Measurements from ENCODE around the gene DCHS2. TPM values are rescaled to one million over a fixed set of nuclear protein-coding genes. Genes with fewer than 3 reads are reported as not detected.

The DCHS2 gene
- total RNA-seq, 4 donors from 2014 or later, result under 0.01 TPM; not detected in 3

DNA sequence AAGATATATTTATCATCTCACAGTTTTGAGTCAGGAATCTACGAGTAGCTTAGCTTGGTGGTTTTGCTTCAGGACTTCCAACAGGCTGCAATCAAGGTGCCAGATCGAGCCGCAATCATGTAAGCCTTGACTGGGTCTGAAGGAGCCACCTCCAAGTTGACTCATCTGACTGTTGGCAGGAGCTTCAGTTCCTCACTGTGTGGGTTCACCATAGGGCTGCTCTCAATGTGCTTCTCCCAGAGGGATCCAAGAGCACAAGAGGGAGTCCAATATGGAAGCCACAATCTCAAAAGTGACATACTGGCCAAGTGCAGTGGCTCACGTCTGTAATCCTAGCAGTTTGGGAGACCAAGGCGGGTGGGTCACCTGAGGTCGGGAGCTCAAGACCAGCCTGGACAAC is 26.5 kb downstream of the DCHS2 start:
- TF ChIP-seq EP300 (IDR thresholded peaks at IDR 0.05), result no peak
- no peak for TF ChIP-seq POLR2A (IDR thresholded peaks at IDR 0.05)
- H3K4me3 ChIP-seq, result no peak overlapping the region
- H3K36me3 ChIP-seq, result no peaks in the 10 kb centered on the region
- DNase-seq (ENCODE audit: low spot score in 2 of 2), result no peak
- no peaks in the 10 kb centered on the region for H3K4me1 ChIP-seq
- no peaks in the 10 kb centered on the region for H3K27me3 ChIP-seq
- WGBS, 2 donors, result 83 to 90% methylated on average over 6 of the region's 6 CpGs
- H3K9me3 ChIP-seq, result no peaks in the 10 kb centered on the region
- no peak overlapping the region for H3K27ac ChIP-seq

DNA sequence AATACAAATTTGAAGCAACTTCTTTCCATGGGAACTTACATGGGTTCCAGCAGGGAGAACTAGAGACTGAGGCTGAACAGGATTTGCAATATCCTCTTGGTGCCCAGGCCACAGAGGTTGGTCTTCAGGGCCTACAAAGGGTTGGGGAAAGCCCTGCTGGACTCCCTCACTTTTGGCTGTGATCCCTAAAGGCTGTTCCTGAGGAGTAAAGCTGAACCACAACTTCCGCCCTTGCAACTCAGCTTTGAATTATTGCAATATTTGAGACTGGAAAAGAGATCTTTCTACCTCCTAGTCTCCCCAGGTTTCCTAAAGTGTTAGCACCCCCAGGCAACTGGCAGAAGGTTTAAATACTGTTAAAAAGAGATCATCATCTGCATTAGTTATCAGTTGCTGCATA is 26.9 kb downstream of the DCHS2 start:
- 73 to 81% methylated on average over 1 of the region's 1 CpG for WGBS, 2 donors
- no peaks in the 10 kb centered on the region for H3K9me3 ChIP-seq

DNA sequence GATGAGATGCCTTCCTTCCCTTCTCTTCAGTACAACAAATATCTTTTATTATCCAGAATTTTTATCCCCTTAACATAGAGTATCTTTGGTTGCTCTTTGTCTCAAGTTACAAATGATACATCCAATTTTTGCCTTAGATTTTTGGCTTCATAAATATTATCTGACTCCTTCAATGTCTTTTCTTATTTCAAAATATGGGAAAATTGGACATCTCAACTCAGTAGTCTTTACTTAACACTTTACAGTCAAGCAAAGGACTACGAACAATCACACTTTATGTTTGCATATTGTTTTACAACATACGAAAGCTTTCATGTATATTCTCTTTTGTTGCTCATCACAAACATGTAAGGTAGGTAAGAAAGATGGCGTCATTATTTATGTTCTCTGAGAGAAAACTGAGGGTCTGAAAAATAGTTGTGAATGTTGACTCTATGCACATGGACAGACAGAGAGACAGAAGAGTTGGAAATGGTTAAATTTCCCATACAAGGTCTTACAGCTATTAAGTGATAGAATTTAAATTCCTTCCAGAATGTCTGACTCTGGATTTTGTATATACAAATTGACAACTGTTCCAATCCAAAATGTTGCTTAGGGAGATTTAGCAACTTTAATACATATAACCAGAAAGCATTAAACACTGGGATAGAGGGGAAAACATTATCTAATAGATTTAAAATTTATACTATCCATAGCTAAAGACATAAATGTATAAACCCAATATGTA is 29.4 kb downstream of the DCHS2 start:
- Histone ChIP-seq H3K9me3 (no peaks in the 10 kb centered on the region), H3K36me3 (no peaks in the 10 kb centered on the region), H3K4me1 (no peaks in the 10 kb centered on the region)

More for the DNA sequence above, 26.9 kb downstream of the DCHS2 start:
- H3K4me3 ChIP-seq, result no peak overlapping the region
- H3K4me1 ChIP-seq, result no peaks in the 10 kb centered on the region
- H3K36me3 ChIP-seq, result no peaks in the 10 kb centered on the region
- no peaks in the 10 kb centered on the region for H3K27me3 ChIP-seq
- DNase-seq (ENCODE audit: low spot score in 2 of 2), result no peak
- H3K27ac ChIP-seq, result no peak overlapping the region
- TF ChIP-seq EP300 (IDR thresholded peaks at IDR 0.05), result no peak
- TF ChIP-seq, protein P1, sequence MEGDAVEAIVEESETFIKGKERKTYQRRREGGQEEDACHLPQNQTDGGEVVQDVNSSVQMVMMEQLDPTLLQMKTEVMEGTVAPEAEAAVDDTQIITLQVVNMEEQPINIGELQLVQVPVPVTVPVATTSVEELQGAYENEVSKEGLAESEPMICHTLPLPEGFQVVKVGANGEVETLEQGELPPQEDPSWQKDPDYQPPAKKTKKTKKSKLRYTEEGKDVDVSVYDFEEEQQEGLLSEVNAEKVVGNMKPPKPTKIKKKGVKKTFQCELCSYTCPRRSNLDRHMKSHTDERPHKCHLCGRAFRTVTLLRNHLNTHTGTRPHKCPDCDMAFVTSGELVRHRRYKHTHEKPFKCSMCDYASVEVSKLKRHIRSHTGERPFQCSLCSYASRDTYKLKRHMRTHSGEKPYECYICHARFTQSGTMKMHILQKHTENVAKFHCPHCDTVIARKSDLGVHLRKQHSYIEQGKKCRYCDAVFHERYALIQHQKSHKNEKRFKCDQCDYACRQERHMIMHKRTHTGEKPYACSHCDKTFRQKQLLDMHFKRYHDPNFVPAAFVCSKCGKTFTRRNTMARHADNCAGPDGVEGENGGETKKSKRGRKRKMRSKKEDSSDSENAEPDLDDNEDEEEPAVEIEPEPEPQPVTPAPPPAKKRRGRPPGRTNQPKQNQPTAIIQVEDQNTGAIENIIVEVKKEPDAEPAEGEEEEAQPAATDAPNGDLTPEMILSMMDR (IDR thresholded peaks at IDR 0.05), result no peak
- TF ChIP-seq POLR2A (IDR thresholded peaks at IDR 0.05), result no peak

DNA sequence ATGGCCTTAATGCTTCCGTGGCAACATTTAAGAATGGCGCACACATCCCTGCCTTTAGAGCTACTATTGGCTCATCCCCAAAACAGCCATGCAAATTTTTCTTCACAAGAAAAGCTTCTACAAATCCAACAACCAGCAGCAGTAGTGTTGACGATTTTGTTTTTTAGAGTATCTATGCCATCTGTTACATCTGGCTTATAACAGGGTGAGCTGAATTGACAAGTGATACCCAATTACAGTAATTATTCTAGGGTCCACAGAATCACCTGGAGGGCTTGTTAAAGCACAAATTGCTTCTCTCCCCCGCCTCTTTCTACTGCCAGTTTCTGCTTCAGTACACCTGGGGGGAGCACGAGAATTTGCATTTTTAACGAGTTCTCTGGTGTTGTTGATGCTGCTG is 34.1 kb downstream of the DCHS2 start:
- no peaks in the 10 kb centered on the region for H3K36me3 ChIP-seq
- H3K27ac ChIP-seq, result no peak overlapping the region
- no peaks in the 10 kb centered on the region for H3K4me1 ChIP-seq
- H3K4me3 ChIP-seq, result no peak overlapping the region
- 71 to 73% methylated on average over 6 of the region's 6 CpGs for WGBS, 2 donors
- H3K27me3 ChIP-seq, result no peaks in the 10 kb centered on the region
- no peaks in the 10 kb centered on the region for H3K9me3 ChIP-seq
- no peak for DNase-seq (ENCODE audit: low spot score in 2 of 2)
- TF ChIP-seq, protein P1 (IDR thresholded peaks at IDR 0.05), result no peak
- no peak for TF ChIP-seq POLR2A (IDR thresholded peaks at IDR 0.05)
- no peak for TF ChIP-seq EP300 (IDR thresholded peaks at IDR 0.05)

More for the DNA sequence above, 29.4 kb downstream of the DCHS2 start:
- TF ChIP-seq POLR2A (IDR thresholded peaks at IDR 0.05) (no peak), EP300 (IDR thresholded peaks at IDR 0.05) (no peak)
- TF ChIP-seq, protein P1 (IDR thresholded peaks at IDR 0.05), result no peak
- Histone ChIP-seq H3K27me3 (no peaks in the 10 kb centered on the region), H3K27ac (no peak overlapping the region), H3K4me3 (no peak overlapping the region)
- 86 to 89% methylated on average over 3 of the region's 3 CpGs for WGBS, 2 donors
- no peak for DNase-seq (ENCODE audit: low spot score in 2 of 2)

DNA sequence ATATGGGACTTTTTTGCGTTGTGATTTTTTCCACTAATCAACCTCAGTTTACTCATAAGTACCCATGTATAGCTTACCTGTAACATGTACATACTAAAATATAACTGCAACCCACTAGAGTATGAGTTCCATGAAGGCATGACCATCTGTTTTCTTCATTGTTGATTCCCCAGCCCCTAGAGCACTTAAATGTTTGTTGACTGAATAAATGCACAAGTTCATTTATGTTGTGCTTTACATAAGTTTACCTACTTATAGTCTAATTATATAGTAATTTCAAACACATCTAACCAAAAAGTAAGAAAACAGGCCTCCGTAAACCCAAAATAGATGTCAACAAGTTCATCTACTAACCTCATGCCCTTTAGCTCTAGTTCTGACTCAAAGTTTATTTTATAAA is 34.7 kb downstream of the DCHS2 start:
- Histone ChIP-seq H3K36me3 (no peaks in the 10 kb centered on the region), H3K4me3 (no peak overlapping the region), H3K27ac (no peak overlapping the region), H3K27me3 (no peaks in the 10 kb centered on the region), H3K9me3 (no peaks in the 10 kb centered on the region), H3K4me1 (no peaks in the 10 kb centered on the region)
- TF ChIP-seq POLR2A (IDR thresholded peaks at IDR 0.05) (no peak), EP300 (IDR thresholded peaks at IDR 0.05) (no peak)
- TF ChIP-seq, protein P1 (IDR thresholded peaks at IDR 0.05), result no peak
- no peak for DNase-seq (ENCODE audit: low spot score in 2 of 2)
- 92 to 96% methylated on average over 2 of the region's 2 CpGs for WGBS, 2 donors

All from tibial nerve (tissue), 4 donors.